BJ (cell line): Measurements from ENCODE around the gene PER1. TPM values are rescaled to one million over a fixed set of nuclear protein-coding genes. Genes with fewer than 3 reads are reported as not detected.

ENCODE experiments used
- CTCF ChIA-PET: fragments of 350-600 bp; formaldehyde crosslinking; extraction: SDS; loops from one replicate; lab custom pipeline; 2021; ENCODE audit warnings: antibody characterized with exemption, inconsistent platforms; lab: Yijun Ruan, JAX
- POLR2A ChIA-PET: fragments of 300-600 bp; sonication (Branson Sonifier 250); formaldehyde crosslinking; extraction: SDS; loops from one replicate; lab custom pipeline; 2021; ENCODE audit warnings: antibody characterized with exemption; lab: Charles Lee
- DNase-seq: peaks from one replicate; pipeline ENCODE4 v3.0.0-alpha.2; 2011; ENCODE audit warnings: low read depth
- H3K27me3 ChIP-seq: 2 replicates; pipeline ENCODE4 v1.6.0; 2011; ENCODE audit warnings: low read length; ENCODE audit not compliant: control insufficient read depth, insufficient read depth
- H3K36me3 ChIP-seq: 2 replicates; pipeline ENCODE4 v1.5.1; 2011; ENCODE audit warnings: low read length; ENCODE audit not compliant: control insufficient read depth, insufficient read depth
- H3K4me3 ChIP-seq: 2 replicates; pipeline ENCODE4 v1.5.1; 2011; ENCODE audit warnings: low read depth, mild to moderate bottlenecking, control low read depth, low read length
- polyA plus RNA-seq: library from polyadenylated mRNA; depleted of rRNA; stranded (reverse); fragments of >200 nt; gene quantifications from 2 replicates; pipeline ENCODE4 v1.2.3, GENCODE V29; 2011
- TF ChIP-seq, protein P1 (sequence below): IDR thresholded peaks from 2 replicates; pipeline ENCODE4 v1.5.1; 2011; ENCODE audit warnings: low read depth, mild to moderate bottlenecking, control low read depth, inconsistent platforms, low read length, moderate library complexity; ENCODE audit not compliant: insufficient read depth

PER1 gene
- polyA plus RNA-seq, 1 experiment = 7.7 TPM

DNA sequence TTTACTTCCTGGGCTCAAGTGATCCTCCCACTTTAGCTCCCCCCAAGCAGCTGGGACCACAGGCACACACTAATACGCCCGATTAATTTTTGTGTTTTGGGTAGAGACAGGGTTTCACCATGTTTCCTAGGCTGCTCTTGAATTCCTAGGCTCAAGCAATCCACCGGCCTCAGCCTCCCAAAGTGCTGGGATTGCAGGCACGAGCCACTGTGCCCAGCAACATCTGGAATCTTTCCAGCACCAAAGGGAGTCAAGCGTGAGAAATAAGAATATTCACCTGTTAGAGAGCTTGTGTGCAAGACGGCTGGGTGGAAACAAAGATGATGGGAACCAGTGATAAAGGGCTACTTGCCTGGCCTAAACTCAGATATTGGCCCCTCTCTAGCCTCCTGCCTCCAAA lies 50.5 kb downstream of the PER1 start:
- ChIA-PET POLR2A (no interaction called here), CTCF (interaction anchor here (0.6 to 16.4 kb wide), 9 partner anchors 9 to 194 kb away, joined by 3 to 183 read pairs (median 4); partner anchors contain the start of genes ALOX12B and ALOXE3)

DNA sequence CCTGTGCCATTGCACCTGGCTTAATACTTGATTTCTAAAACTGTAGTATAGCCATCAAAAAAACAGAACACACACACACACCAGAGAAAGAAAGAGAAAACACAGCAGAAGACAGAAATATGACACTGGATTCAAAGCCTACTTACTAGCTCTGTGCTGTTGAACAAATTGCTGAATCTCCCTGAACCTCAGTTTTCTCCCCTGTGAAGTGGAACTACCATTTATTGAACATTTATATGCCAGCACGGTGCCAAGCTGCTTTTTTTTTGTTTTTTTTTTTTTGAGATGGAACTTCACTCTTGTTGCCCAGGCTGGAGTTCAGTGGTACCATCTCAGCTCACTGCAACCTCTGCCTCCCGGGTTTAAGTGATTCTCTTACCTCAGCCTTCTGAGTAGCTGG lies 51.4 kb downstream of the PER1 start:
- Histone ChIP-seq H3K36me3 (no peaks in the 10 kb centered on the region), H3K27me3 (peaks cover 7% of the 10 kb centered on the region; the same call in 1 of the 2 replicates), H3K4me3 (no peak overlapping the region)
- ChIA-PET POLR2A (no interaction called here), CTCF (interaction anchor here (1.1 to 16.4 kb wide), 6 partner anchors 10 to 40 kb away, joined by 4 to 183 read pairs (median 12); partner anchors contain the start of genes ALOX12B and ALOXE3)
- no peak for DNase-seq
- TF ChIP-seq, protein P1, sequence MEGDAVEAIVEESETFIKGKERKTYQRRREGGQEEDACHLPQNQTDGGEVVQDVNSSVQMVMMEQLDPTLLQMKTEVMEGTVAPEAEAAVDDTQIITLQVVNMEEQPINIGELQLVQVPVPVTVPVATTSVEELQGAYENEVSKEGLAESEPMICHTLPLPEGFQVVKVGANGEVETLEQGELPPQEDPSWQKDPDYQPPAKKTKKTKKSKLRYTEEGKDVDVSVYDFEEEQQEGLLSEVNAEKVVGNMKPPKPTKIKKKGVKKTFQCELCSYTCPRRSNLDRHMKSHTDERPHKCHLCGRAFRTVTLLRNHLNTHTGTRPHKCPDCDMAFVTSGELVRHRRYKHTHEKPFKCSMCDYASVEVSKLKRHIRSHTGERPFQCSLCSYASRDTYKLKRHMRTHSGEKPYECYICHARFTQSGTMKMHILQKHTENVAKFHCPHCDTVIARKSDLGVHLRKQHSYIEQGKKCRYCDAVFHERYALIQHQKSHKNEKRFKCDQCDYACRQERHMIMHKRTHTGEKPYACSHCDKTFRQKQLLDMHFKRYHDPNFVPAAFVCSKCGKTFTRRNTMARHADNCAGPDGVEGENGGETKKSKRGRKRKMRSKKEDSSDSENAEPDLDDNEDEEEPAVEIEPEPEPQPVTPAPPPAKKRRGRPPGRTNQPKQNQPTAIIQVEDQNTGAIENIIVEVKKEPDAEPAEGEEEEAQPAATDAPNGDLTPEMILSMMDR = no peak

More for the DNA sequence above, 50.5 kb downstream of the PER1 start:
- Histone ChIP-seq H3K27me3 (peaks cover 3% of the 10 kb centered on the region; the same call in 1 of the 2 replicates), H3K36me3 (no peaks in the 10 kb centered on the region), H3K4me3 (no peak overlapping the region)
- DNase-seq = no peak
- TF ChIP-seq, protein P1 = no peak

DNA sequence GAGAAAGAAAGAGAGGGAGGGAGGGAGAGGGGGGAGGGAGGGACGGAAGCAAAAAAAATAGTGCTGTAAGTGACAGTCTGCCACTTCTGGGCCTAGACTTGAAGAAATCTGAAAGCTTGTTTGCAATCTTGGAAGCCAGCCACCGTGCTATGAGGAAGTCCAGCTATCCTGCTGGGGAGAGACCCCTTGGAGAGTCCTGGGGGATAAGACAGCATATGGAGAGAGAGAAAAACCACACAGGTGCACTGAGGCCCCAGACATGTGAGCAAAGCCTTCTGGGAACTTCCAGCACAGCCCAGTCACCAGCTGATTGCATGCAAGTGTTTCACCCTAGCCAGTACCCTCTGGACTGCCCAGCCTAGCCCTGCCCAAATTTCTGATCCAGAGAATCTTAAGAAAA lies 52.1 kb downstream of the PER1 start:
- ChIA-PET POLR2A (no interaction called here), CTCF (interaction anchor here (2.0 to 16.4 kb wide), 4 partner anchors 10 to 19 kb away, joined by 4 to 183 read pairs (median 18); partner anchors contain the start of genes ALOX12B and ALOXE3)
- Histone ChIP-seq H3K27me3 (peaks cover 11% of the 10 kb centered on the region; the same call in 1 of the 2 replicates), H3K4me3 (no peak overlapping the region), H3K36me3 (no peaks in the 10 kb centered on the region)
- TF ChIP-seq, protein P1 = no peak
- DNase-seq = no peak

DNA sequence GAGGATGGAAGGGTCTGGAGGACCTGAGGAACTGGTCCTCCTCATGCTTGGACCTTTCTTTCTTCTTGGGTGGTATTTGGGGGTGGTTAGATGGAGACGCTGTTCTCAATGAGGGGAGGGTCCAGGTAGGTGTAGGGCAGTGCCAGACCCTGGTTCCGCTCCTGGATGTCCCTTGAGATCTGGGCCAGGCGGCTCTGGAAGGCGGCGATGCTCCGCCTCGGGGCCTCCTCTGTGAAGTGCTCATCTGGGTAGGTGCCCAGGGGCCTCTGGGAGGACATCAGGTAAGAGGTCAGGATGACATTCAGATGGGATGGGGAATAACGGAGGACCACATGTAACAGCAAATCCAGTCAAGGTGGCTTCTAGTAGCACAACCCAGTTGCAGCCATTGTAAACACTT lies 55.7 kb downstream of the PER1 start:
- ChIA-PET CTCF (interaction anchor here (1.1 to 1.3 kb wide), 4 partner anchors 14 to 205 kb away, joined by 3 to 4 read pairs (median 3); no protein-coding TSS in a partner anchor), POLR2A (no interaction called here)
- TF ChIP-seq, protein P1 = no peak
- Histone ChIP-seq H3K27me3 (peaks cover 13% of the 10 kb centered on the region), H3K36me3 (no peaks in the 10 kb centered on the region), H3K4me3 (no peak overlapping the region)
- DNase-seq = no peak

DNA sequence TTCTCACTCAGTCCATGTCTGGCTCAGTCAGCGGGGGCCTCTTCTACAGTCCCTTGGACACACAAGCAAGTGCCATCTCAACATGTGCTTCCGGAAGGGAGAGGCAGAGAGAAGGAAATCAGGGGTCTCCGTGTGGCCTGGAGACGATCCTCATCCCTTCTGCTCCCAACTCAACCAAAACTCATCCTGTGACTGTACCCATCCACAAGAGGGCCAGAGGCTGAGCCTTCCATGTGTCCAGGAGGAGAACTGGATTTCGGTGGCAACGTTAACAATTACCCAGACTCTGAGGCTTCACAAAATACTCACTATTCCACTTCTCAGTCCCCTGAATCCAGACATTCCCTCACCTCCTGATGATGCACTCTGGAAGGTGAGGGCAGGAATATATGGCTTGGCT lies 56.8 kb downstream of the PER1 start:
- no peak overlapping the region for H3K4me3 ChIP-seq
- no peaks in the 10 kb centered on the region for H3K36me3 ChIP-seq
- POLR2A ChIA-PET = no interaction called here
- no peak for DNase-seq
- peaks cover 22% of the 10 kb centered on the region for H3K27me3 ChIP-seq
- CTCF ChIA-PET = interaction anchor here (1.1 to 10.0 kb wide), 7 partner anchors 10 to 206 kb away, joined by 3 to 183 read pairs (median 4); no protein-coding TSS in a partner anchor
- TF ChIP-seq, protein P1 = no peak
